Stimulated activated naive CD8-positive, alpha-beta T cell treated with anti-CD3 and anti-CD28 coated beads, Interleukin-15, Interleukin-2, amounts not matched to agents 100 ng/mL and 50 ng/mL, for 24 hours (primary cell): ENCODE data around the gene SHANK3.

Experiments
- H3K27ac Mint-ChIP-seq: one replicate; pipeline ENCODE4 v1.8.0; 2021; ENCODE audit warnings: mild to moderate bottlenecking, mixed read lengths
- H3K27me3 Mint-ChIP-seq: one replicate; pipeline ENCODE4 v1.8.0; 2021; ENCODE audit warnings: mixed read lengths
- H3K36me3 Mint-ChIP-seq: one replicate; pipeline ENCODE4 v1.8.0; 2021; ENCODE audit warnings: low read depth, mixed read lengths
- H3K4me1 Mint-ChIP-seq: one replicate; pipeline ENCODE4 v1.8.0; 2021; ENCODE audit warnings: low read depth, mixed read lengths
- H3K4me3 Mint-ChIP-seq: one replicate; pipeline ENCODE4 v1.8.0; 2021; ENCODE audit warnings: mild to moderate bottlenecking, mixed read lengths
- H3K9me3 Mint-ChIP-seq: one replicate; pipeline ENCODE4 v1.8.0; 2021; ENCODE audit warnings: mixed read lengths

SHANK3 gene

DNA sequence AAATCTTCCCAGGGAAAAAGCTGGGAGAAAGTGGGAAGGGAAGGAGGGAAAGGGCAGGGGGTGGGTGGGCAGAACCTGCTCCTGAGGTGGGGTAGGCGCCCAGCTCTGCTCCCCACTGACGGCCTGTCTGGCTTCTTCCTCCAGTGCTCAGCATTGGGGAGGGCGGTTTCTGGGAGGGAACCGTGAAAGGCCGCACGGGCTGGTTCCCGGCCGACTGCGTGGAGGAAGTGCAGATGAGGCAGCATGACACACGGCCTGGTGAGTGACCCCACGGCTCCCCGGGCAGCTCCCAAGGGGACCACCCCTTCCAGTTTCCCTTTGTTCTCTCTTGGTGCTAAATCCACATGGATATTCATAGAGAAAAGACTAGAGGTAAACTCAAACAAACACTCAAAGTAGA, 25.9 kb downstream of the SHANK3 start:
- H3K36me3 Mint-ChIP-seq: no peaks in the 10 kb centered on the region
- H3K4me1 Mint-ChIP-seq: peaks cover 13% of the 10 kb centered on the region
- H3K9me3 Mint-ChIP-seq: no peaks in the 10 kb centered on the region
- no peak overlapping the region for H3K4me3 Mint-ChIP-seq
- H3K27me3 Mint-ChIP-seq: peaks cover 3% of the 10 kb centered on the region
- H3K27ac Mint-ChIP-seq: no peak overlapping the region

DNA sequence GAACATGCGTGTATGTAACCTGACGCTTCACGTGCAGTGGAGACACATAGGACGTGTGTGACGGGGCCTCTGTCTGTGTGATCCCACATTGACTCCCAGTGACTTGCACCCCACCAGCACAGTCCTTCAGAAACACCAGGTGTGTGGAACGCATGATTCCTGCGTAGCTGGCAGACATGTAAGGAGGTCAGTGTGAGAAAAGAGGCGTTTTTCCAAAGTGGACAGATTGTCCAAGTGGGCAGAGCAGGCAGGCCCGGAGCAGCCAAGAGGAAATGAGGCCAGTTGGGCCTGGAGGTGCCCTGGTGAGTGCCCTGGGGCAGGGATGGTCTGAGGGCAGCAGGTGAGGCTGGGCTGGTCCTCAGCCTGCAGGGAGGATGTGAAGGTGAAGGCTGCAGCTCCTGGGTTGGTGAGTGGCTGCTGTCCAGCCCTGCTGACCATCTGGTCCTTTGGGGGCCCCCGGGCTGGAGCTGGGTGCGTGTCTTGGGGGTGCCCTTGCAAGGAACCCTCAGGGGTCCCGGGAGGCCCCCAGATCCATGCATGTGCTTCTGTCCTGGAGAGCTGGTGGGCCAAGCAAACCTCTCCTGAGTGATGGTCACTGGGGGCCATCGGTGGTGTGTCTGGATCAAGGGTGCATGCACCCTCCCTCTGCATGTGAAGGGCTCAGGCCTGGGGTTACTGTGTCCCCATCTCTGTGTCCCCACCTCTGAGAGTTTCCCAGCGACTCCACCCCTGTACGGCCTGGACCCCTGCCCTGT, 26.6 kb downstream of the SHANK3 start:
- Mint-ChIP-seq H3K4me1 (peaks cover 13% of the 10 kb centered on the region), H3K27ac (no peak overlapping the region), H3K36me3 (no peaks in the 10 kb centered on the region)

DNA sequence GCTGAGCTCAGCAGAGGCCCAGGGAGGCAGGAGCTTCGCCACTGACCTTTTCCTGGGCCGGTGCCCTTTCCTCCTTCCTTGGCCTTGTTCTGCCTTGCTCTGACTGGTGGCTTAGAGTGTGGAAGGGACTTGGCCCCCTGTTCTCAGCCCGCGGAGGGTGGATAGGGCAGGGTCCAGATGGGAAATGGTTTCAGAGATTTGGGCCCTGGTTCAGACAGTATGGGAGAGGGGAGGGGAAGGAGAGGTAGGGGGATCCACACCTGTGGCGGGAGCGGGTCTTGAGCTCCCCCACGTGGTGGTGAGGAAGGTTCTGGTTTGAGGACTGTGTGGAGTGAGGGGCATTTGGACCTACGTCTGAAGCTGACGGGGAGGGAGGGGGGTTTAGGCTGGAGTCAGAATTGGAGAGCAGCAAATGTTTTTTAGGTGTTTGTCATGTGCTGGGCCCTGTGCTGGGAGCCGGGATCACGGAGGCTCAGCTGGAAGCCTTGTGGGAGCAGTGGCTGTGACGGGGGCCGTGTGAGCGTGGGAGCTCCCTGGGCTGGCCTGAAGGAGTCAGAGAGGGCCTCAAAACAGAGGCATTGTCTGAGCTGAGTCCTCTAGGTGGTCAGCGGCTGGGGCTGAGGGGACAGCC, 27.2 kb downstream of the SHANK3 start:
- H3K4me1 Mint-ChIP-seq: peaks cover 13% of the 10 kb centered on the region
- no peaks in the 10 kb centered on the region for H3K36me3 Mint-ChIP-seq
- H3K9me3 Mint-ChIP-seq: no peaks in the 10 kb centered on the region
- H3K27me3 Mint-ChIP-seq: no peaks in the 10 kb centered on the region
- H3K4me3 Mint-ChIP-seq: no peak overlapping the region
- H3K27ac Mint-ChIP-seq: no peak overlapping the region

More for the DNA sequence above, 26.6 kb downstream of the SHANK3 start:
- Mint-ChIP-seq H3K27me3 (no peaks in the 10 kb centered on the region), H3K4me3 (no peak overlapping the region), H3K9me3 (no peaks in the 10 kb centered on the region)

DNA sequence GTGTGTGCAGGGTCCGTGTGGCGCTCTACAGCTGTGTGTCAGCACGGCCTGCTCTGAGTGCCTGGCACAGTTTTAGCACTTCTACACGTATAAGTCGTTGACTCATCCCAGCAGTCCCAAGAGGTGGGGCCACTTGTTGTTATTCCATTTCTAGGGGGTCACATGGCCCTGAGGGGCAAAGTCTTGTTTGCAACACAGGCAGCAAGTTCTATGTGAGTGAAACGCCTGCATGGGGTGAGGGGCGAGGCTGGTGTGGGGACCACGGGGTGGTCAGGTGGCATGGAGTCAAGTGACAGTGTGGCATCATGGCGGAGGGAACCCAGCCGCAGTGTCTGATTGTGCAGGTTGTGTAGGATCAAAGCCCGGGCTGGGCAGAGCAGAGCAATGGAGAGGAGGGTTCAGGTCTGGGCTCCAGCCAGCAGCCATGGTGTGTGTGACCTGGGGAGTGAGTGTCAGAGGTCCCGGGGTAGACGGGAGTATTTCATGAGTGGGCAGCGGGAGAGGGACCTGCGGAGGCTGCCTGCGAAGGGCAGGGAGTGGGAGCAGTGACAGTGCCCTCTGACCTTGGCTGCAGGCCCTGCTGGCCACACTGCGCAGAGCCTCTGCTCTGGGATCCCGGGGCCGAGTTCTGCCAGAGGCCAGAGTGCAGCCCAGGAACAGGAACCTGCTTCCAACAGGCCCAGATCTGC, 27.9 kb downstream of the SHANK3 start:
- no peaks in the 10 kb centered on the region for H3K27me3 Mint-ChIP-seq
- H3K36me3 Mint-ChIP-seq: no peaks in the 10 kb centered on the region
- H3K4me3 Mint-ChIP-seq: no peak overlapping the region
- H3K9me3 Mint-ChIP-seq: no peaks in the 10 kb centered on the region
- no peak overlapping the region for H3K27ac Mint-ChIP-seq
- H3K4me1 Mint-ChIP-seq: peaks cover 13% of the 10 kb centered on the region

DNA sequence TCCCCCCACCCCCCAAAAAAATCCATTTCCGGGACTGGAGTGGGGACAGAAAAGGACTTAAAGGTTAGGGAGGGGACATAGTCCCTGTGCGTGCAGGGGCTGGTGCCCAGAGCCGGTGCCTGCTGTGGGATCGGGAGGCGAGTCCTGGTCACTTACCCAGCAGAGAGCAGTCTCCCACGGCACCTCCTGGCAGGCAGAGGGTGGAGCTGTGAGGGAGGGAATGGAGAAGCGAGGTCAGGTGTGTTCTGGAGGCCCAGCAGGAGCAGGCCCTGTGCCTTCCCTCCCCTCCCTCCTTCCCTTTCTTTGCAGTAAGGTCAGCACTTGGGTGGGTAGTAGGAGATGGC, 28.4 kb downstream of the SHANK3 start:
- Mint-ChIP-seq H3K4me1 (peaks cover 13% of the 10 kb centered on the region), H3K4me3 (no peak overlapping the region), H3K27ac (no peak overlapping the region), H3K9me3 (no peaks in the 10 kb centered on the region), H3K36me3 (no peaks in the 10 kb centered on the region), H3K27me3 (no peaks in the 10 kb centered on the region)

DNA sequence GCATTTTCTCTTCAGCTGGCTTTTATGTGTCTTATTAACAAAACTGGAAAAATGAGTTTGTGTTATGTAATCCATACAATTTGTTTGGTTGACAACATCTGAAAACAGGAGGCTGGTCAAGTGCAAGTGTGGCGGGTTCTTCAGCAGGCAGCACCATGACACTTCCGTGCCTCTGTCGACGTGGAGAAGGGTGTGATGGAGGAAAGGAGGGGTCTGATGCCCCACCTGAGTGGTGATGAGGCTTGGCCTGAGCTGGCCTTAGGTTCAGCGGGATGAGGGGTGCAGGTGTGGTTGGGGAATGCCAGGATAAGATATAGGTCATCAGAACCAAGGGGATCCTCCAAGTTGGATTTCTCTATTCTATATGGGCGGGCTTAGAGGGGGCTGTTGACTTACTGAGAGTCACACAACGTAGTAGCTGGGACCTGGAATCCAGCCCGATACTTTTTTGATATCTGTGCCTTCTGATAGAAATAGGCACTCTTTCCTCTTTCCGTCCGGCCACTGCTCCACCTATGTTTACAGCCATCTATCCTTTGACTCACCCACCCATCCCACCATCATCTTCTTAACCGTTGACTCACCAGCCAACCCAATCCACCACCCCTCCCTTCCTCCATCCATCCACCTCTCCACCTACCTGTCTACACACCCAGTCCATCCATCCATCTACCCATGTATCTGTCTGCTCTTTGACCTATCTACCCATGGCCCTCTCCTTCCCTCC, 29.0 kb downstream of the SHANK3 start:
- Mint-ChIP-seq H3K4me3 (no peak overlapping the region), H3K36me3 (no peaks in the 10 kb centered on the region), H3K4me1 (peaks cover 13% of the 10 kb centered on the region), H3K27me3 (no peaks in the 10 kb centered on the region), H3K9me3 (no peaks in the 10 kb centered on the region), H3K27ac (no peak overlapping the region)

DNA sequence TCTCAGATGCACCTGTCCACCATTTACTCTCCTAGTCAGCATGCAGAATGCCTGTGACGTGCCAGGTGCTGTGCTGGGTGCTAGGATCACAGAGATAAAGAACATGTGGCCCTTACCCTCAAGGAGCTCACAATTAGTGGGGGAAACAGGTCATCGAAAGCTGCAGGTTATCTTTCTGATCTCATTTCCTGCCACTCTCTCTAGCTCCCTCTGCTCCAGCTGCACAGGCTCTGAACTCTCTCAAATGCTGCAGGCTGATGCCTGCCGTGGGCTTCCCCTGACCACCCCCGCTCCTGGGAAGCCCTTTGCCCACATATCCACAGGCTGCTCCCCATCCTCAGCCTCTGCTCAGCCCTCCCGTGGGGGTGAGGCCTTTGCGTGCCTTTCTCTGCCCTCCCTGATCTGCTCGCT, 29.6 kb downstream of the SHANK3 start:
- H3K9me3 Mint-ChIP-seq: no peaks in the 10 kb centered on the region
- H3K36me3 Mint-ChIP-seq: no peaks in the 10 kb centered on the region
- H3K27ac Mint-ChIP-seq: no peak overlapping the region
- H3K27me3 Mint-ChIP-seq: no peaks in the 10 kb centered on the region
- H3K4me1 Mint-ChIP-seq: peaks cover 13% of the 10 kb centered on the region
- H3K4me3 Mint-ChIP-seq: no peak overlapping the region

DNA sequence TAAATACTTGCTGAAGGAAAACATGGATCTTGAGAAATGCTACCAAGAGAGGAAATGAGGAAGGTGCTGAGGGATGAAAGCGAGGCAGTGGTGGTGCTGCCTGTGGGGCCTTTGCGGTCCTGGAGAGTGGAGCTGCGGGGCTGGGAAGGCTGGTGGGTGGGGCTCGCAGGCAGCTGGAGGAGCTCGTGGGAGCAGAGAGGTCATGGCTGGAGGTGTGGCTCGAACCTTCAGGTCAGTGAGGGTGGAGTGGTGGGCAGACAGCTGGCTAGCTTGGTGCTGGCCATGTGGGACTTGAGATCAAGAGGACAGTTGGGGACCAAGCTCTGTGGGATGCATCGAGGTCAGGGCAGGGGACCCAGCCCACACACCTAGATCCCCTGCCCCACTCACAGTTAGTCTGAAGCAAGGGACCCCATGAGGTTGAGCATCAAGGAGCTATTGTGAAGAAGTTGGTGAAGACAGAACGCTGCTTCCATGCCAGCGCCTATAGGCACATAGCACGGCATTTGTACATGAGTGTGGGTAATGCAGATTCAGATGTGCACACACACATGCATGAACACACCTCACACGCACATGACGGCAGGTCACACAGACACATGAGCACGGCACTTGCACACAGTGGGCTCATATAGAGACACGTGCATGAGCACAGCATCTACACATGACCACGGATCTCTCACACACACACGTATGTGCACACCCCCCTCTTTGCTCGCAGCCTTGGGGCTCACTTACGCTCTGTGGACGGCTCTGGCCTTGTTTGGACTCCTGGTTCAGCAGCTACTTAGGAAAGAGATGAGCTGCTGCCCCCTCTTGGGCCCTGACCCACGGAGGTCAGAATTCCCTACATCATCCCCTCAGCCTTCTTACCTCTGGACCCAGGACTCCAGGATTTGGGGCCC, 30.4 kb downstream of the SHANK3 start:
- no peak overlapping the region for H3K27ac Mint-ChIP-seq
- H3K27me3 Mint-ChIP-seq: no peaks in the 10 kb centered on the region
- no peak overlapping the region for H3K4me3 Mint-ChIP-seq
- H3K4me1 Mint-ChIP-seq: peaks cover 13% of the 10 kb centered on the region
- H3K36me3 Mint-ChIP-seq: no peaks in the 10 kb centered on the region
- H3K9me3 Mint-ChIP-seq: no peaks in the 10 kb centered on the region

DNA sequence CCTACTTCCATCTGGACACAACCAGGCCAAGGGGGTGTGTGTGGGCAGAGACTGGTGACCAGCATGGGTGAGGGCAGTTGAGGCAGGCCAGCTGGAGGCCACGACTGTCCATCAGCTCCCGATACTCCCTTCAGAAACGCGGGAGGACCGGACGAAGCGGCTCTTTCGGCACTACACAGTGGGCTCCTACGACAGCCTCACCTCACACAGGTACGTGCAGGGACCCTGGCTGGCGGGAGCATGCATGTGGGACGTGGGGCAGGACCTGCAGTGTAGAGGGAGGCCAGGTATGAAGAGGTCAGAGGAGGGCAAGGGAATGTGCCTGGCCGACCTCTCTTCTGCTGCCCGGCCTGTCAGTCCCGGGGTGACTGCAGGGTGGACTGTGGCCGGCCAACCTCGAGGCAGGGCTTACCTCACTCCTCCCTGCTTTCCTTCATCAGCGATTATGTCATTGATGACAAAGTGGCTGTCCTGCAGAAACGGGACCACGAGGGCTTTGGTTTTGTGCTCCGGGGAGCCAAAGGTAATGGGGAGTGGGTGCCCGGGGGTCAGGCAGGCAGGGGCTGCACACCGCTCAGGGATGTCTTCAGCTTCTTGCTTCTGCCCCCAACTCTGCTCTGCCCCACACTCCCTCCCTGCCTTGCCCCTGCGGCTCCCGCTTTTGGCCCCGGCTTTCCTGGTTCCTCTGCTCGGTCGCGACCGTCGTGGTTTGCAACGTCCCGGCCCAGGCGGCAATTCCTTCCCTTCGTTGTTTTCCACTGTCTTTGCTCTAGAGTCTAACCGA, 31.3 kb downstream of the SHANK3 start:
- H3K9me3 Mint-ChIP-seq: no peaks in the 10 kb centered on the region
- H3K36me3 Mint-ChIP-seq: no peaks in the 10 kb centered on the region
- no peaks in the 10 kb centered on the region for H3K27me3 Mint-ChIP-seq
- peaks cover 13% of the 10 kb centered on the region for H3K4me1 Mint-ChIP-seq
- no peak overlapping the region for H3K4me3 Mint-ChIP-seq
- no peak overlapping the region for H3K27ac Mint-ChIP-seq

DNA sequence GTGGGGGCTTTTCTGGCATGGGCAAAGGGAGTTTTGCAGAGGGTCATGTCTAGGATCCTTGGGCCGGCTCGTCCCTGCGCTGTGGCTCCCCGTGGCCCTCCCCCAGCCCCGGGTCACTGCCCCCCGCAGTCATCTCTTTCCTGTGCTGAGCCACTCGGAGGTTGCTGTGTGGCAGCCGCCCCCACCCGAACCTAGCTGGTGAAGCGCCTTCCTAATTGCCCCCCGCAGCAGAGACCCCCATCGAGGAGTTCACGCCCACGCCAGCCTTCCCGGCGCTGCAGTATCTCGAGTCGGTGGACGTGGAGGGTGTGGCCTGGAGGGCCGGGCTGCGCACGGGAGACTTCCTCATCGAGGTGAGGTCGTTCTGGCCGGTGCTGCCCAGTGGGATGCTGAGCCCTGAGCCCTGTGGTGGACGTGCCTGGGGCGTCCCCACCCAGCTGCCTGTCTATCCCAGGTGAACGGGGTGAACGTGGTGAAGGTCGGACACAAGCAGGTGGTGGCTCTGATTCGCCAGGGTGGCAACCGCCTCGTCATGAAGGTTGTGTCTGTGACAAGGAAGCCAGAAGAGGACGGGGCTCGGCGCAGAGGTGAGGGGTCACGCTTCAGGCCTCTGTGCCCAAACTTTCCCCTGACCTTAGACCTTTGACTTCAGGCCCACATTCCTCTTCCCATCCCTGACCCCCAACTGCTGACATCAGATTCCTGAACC, 32.0 kb downstream of the SHANK3 start:
- no peak overlapping the region for H3K4me3 Mint-ChIP-seq
- H3K4me1 Mint-ChIP-seq: peaks cover 13% of the 10 kb centered on the region
- H3K36me3 Mint-ChIP-seq: no peaks in the 10 kb centered on the region
- H3K27me3 Mint-ChIP-seq: no peaks in the 10 kb centered on the region
- no peak overlapping the region for H3K27ac Mint-ChIP-seq
- H3K9me3 Mint-ChIP-seq: no peaks in the 10 kb centered on the region

DNA sequence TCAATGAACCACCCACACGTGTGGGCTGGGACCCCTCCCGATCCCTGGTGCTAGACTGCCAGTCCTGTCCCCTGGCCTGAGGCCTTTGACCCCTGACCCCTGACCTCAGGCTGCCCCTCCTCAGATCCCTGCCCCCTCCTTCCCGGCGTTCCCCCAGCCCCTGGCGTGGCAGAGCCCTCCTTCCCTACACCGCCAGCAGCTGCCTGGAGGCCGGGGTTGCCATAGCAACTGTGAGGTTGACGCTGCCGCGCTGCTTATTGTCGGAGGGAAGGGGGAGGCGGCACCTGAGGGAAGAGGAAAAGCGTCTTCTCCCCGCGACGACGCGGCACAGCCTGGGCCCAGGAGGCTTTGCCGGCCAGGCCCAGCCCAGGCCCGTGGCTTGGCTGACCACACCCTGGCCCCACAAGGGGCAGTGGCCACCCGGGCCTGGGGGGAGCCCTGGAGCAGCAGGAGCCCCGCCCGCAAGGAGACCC, 32.6 kb downstream of the SHANK3 start:
- no peaks in the 10 kb centered on the region for H3K9me3 Mint-ChIP-seq
- H3K27me3 Mint-ChIP-seq: no peaks in the 10 kb centered on the region
- no peak overlapping the region for H3K27ac Mint-ChIP-seq
- H3K36me3 Mint-ChIP-seq: no peaks in the 10 kb centered on the region
- H3K4me3 Mint-ChIP-seq: no peak overlapping the region
- peaks cover 13% of the 10 kb centered on the region for H3K4me1 Mint-ChIP-seq

DNA sequence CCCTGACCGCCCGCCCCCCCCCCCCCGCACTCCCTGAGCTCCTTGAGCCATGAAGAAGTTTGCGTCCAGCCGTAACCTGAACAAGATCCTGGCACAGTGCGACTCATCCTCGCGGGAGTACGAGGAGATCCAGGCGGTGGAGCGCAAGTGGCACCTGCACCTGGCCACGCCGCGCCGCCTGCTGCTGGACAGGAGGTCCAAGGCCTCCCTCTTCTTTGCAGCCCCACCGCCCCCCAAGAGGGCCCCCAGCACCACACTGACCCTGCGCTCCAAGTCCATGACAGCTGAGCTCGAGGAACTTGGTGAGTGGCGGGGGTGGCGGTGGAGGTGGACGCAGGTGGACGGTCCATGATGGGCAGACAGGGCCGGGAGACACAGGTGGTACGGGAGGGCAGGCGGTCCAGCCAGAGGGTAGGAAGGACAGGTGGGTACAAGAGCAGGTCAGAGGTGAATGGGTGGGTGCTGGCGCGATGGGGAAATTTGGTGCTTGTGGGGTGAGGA, 33.3 kb downstream of the SHANK3 start:
- Mint-ChIP-seq H3K27me3 (no peaks in the 10 kb centered on the region), H3K36me3 (no peaks in the 10 kb centered on the region), H3K27ac (no peak overlapping the region), H3K4me3 (no peak overlapping the region), H3K4me1 (peaks cover 13% of the 10 kb centered on the region), H3K9me3 (no peaks in the 10 kb centered on the region)

DNA sequence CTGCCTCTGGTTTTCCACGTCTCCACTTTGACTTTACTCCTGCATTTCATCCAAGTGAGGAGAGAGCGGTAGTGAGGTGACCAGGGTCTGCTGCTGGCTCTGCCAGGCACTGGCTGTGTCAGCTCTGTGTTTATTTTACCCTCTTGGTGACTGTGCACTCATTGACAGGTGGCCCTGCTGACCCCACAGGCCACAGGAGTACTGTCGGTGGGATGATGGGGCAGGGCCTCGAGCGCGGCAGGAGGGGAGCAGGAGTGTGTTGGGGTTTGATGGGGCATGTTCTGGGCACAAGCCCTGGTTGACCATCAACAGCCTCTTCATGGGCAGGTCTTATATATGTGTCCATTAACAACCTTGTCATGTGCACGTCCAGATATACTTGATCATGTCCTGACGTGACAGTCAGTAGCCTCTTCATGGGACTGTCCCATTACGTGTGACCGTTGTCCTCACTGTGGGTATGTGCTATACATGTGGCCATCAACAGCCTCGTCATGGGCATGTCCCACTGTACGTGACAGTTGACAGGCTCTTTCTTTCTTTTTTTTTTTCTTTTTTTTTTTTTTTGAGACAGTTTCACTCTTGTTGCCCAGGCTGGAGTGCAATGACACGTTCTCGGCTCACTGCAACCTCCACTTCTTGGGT, 34.0 kb downstream of the SHANK3 start:
- Mint-ChIP-seq H3K27ac (no peak overlapping the region), H3K4me1 (peaks cover 13% of the 10 kb centered on the region), H3K27me3 (no peaks in the 10 kb centered on the region), H3K36me3 (no peaks in the 10 kb centered on the region), H3K9me3 (no peaks in the 10 kb centered on the region), H3K4me3 (no peak overlapping the region)
